WERI-Rb-1 (cell line): ENCODE results near the gene SLC9C2.
A peak's percentile ranks its signal among the peaks of the same experiment; 100 is the strongest.

Experiments
- DNase-seq: peaks from one replicate; pipeline ENCODE4 v3.0.0-alpha.2; 2020
- H3K27ac ChIP-seq: fragments of 250-450 bp; sonication (Bioruptor Pico); 2 replicates; pipeline ENCODE4 v1.5.1; 2020; ENCODE audit warnings: mild to moderate bottlenecking, moderate library complexity
- H3K27me3 ChIP-seq: fragments of 250-450 bp; sonication (Bioruptor Pico); 2 replicates; pipeline ENCODE4 v1.5.1; 2021; ENCODE audit warnings: mild to moderate bottlenecking, low read depth, moderate library complexity; ENCODE audit not compliant: insufficient read depth, severe bottlenecking
- H3K36me3 ChIP-seq: fragments of 250-450 bp; sonication (Bioruptor Pico); 2 replicates; pipeline ENCODE4 v1.5.1; 2020; ENCODE audit warnings: mild to moderate bottlenecking, moderate library complexity
- H3K4me3 ChIP-seq: 2 replicates; pipeline ENCODE4 v1.5.1; 2011; ENCODE audit warnings: low read depth, mild to moderate bottlenecking, control low read depth, low read length
- H3K9me3 ChIP-seq: fragments of 250-450 bp; sonication (Bioruptor Pico); 2 replicates; pipeline ENCODE4 v1.5.1; 2021; ENCODE audit warnings: mild to moderate bottlenecking, moderate library complexity; ENCODE audit not compliant: severe bottlenecking
- CTCF ChIP-seq: IDR thresholded peaks from 2 replicates; pipeline ENCODE4 v1.5.1; 2011; ENCODE audit warnings: low read depth, mild to moderate bottlenecking, control low read depth, inconsistent platforms, low read length

SLC9C2 gene

DNA sequence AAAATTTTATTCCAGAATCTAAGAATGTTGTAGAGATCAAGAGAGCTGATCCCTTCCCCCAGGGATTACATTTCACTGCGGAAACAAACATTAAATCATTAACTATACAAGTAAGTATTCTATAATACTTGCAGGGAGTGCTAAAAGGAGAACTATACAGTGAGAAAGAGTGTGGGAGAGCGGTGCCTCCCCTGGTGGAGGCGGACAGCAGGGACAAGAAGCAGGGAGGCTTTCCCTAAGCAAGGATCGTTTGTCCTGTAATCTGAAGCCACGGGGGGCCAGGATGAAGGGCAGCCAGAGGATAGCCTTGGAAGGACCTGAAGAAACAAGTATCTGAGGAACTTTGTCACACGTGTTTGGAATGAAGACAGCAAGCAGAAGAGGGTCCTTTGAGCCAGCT is 40.1 kb downstream of the SLC9C2 start:
- H3K27ac ChIP-seq: no peak overlapping the region
- no peak for TF ChIP-seq CTCF

GRCh38 chr1:173561263-173561662 is 41.6 kb downstream of the SLC9C2 start:
- peaks cover 3% of the 10 kb centered on the region for H3K9me3 ChIP-seq
- H3K27me3 ChIP-seq: no peaks in the 10 kb centered on the region
- no peak overlapping the region for H3K4me3 ChIP-seq
- no peak overlapping the region for H3K27ac ChIP-seq
- no peak for TF ChIP-seq CTCF
- DNase-seq: no peak
- H3K36me3 ChIP-seq: no peaks in the 10 kb centered on the region

More for the DNA sequence above, 40.1 kb downstream of the SLC9C2 start:
- Histone ChIP-seq H3K27me3 (no peaks in the 10 kb centered on the region), H3K36me3 (no peaks in the 10 kb centered on the region), H3K4me3 (no peak overlapping the region), H3K9me3 (peaks cover 3% of the 10 kb centered on the region)
- peak; percentile 16 for DNase-seq

DNA sequence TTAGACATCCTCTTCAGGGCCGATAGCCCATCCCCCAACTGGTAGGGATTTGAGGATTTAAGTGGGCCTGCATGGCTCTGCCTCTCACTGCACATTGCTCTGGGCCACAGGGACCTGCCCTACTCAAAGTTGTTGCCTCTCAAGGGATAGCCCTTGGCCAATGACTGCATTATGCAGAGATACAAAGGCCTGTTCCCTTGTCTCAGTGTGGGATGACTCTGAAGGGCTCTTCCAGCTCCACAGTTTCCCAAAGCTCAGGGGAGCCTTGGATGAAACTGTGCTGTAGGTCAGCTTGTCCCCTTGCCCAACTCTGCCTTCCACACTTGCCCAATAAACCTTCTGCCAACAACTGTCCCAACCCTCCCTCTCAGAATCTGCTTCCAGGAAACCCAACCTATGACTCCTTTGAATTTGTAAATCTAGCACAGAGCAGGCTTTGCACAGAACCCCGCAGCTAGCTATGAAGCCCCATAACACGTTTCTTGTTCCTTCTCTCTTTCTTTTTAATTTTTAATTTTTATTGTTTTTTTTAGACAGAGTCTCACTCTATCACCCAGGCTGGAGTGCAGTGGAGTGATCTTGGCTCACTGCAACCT is 42.5 kb downstream of the SLC9C2 start:
- no peak for DNase-seq
- peaks cover 3% of the 10 kb centered on the region for H3K9me3 ChIP-seq
- no peak overlapping the region for H3K27ac ChIP-seq
- no peak overlapping the region for H3K4me3 ChIP-seq
- H3K36me3 ChIP-seq: no peaks in the 10 kb centered on the region
- H3K27me3 ChIP-seq: no peaks in the 10 kb centered on the region
- no peak for TF ChIP-seq CTCF

GRCh38 chr1:173555651-173556305 is 47.1 kb downstream of the SLC9C2 start:
- no peak overlapping the region for H3K27ac ChIP-seq
- TF ChIP-seq CTCF: no peak

GRCh38 chr1:173554541-173555250 is 48.2 kb downstream of the SLC9C2 start:
- Histone ChIP-seq H3K27me3 (no peaks in the 10 kb centered on the region), H3K9me3 (no peaks in the 10 kb centered on the region), H3K4me3 (no peak overlapping the region), H3K36me3 (no peaks in the 10 kb centered on the region), H3K27ac (no peak overlapping the region)
- TF ChIP-seq CTCF: no peak
- DNase-seq: no peak

More at GRCh38 chr1:173555651-173556305, 47.1 kb downstream of the SLC9C2 start:
- H3K9me3 ChIP-seq: no peaks in the 10 kb centered on the region
- no peak for DNase-seq
- no peak overlapping the region for H3K4me3 ChIP-seq
- H3K36me3 ChIP-seq: no peaks in the 10 kb centered on the region
- H3K27me3 ChIP-seq: no peaks in the 10 kb centered on the region
